ENCODE results near the gene RRAS2.
"Not testable (repeated sequence)": the region's sequence is repeated elsewhere in the genome, so short reads cannot be mapped to it uniquely, and the experiment has no call there.

The RRAS2 gene

DNA sequence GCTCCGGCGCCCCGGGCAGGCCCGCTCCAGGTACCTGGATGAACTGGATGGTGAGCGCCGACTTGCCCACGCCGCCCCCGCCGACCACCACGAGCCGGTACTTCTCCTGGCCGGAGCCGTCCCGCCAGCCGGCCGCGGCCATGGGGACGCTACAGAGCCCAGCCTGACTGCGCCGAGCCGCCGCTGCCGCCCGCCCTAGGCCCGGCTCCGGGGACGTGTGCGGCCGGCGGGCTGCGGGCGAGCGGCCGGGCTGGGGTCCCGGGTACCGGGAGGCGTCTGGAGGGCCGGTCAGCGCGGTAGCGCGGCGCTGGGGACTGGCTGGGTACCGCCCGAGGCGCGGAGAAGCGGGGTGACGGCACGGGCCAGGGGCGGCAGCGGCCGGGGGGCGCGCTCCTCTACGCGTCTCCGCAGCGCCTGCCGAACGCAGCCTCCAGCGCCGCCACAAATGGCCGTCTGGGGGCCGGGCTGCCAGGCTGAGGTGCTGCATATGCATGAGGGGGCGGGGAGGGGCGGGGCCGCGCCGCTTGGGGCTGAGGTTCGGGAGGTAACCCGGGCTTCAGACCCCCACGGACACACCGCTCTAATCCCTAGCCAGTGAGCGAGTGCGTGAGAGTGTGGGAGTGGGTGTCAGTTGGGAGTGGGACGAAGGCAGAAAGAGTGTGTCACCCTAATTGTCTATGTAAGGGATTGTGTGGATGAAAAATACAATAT lies at the start of gene RRAS2:
RRAS2 (minus strand) TSS at position 455 of the 711 bp plus-strand sequence; CDS start at position 142, 313 bp downstream.
- peak; percentile 81 for DNase-seq (ENCODE audit: low read depth)
- no peak for TF ChIP-seq CTCF (conservative IDR thresholded peaks at IDR 0.05; ENCODE audit: low read depth, low read length)
- peak within 1 kb of the TSS; percentile 86 for H3K4me3 ChIP-seq (ENCODE audit: low read depth, low read length)

GRCh38 chr11:14408612-14409011 lies 49.6 kb upstream of the RRAS2 start:
- no peak for TF ChIP-seq CTCF (conservative IDR thresholded peaks at IDR 0.05; ENCODE audit: low read depth, low read length)
- no peak for DNase-seq (ENCODE audit: low read depth)

GRCh38 chr11:14406116-14406515 lies 47.1 kb upstream of the RRAS2 start:
- peak; percentile 67 for DNase-seq (ENCODE audit: low read depth)
- not testable (repeated sequence) for H3K4me3 ChIP-seq (ENCODE audit: low read depth, low read length)

More at GRCh38 chr11:14408612-14409011, 49.6 kb upstream of the RRAS2 start:
- H3K4me3 ChIP-seq (ENCODE audit: low read depth, low read length) = no peak overlapping the region

GRCh38 chr11:14403528-14403927 lies 44.5 kb upstream of the RRAS2 start:
- not testable (repeated sequence) for H3K4me3 ChIP-seq (ENCODE audit: low read depth, low read length); DNase-seq (ENCODE audit: low read depth)

- TF ChIP-seq CTCF (conservative IDR thresholded peaks at IDR 0.05; ENCODE audit: low read depth, low read length) = no peak
- DNase-seq (ENCODE audit: low read depth) = no peak
- no peak overlapping the region for H3K4me3 ChIP-seq (ENCODE audit: low read depth, low read length)
These were observed 40.1 kb upstream of the RRAS2 start for GRCh38 chr11:14399087-14399486.

GRCh38 chr11:14396273-14396672 lies 37.3 kb upstream of the RRAS2 start:
- no peak for DNase-seq (ENCODE audit: low read depth)
- no peak for TF ChIP-seq CTCF (conservative IDR thresholded peaks at IDR 0.05; ENCODE audit: low read depth, low read length)
- no peak overlapping the region for H3K4me3 ChIP-seq (ENCODE audit: low read depth, low read length)

GRCh38 chr11:14393889-14394288 lies 34.9 kb upstream of the RRAS2 start:
- no peak overlapping the region for H3K4me3 ChIP-seq (ENCODE audit: low read depth, low read length)
- no peak for DNase-seq (ENCODE audit: low read depth)
- no peak for TF ChIP-seq CTCF (conservative IDR thresholded peaks at IDR 0.05; ENCODE audit: low read depth, low read length)

GRCh38 chr11:14393129-14393528 lies 34.1 kb upstream of the RRAS2 start:
- DNase-seq (ENCODE audit: low read depth) = no peak
- H3K4me3 ChIP-seq (ENCODE audit: low read depth, low read length) = no peak overlapping the region
- no peak for TF ChIP-seq CTCF (conservative IDR thresholded peaks at IDR 0.05; ENCODE audit: low read depth, low read length)
